A549 treated with Mapracorat at 1 μM for 4 hours (cell line): ENCODE results near the gene WDR87. TPM values are rescaled to one million over a fixed set of nuclear protein-coding genes. Genes with fewer than 3 reads are reported as not detected.

Source experiments
- total RNA-seq: library from RNA; stranded (reverse); fragments of 200-300 nt; extraction: Qiagen RNA extraction; gene quantifications from 5 replicates; pipeline ENCODE4 v1.2.3, GENCODE V29; 2022

Gene WDR87
- not detected in 5 replicates for total RNA-seq

GRCh38 chr19:37905946-37906868 is at the start of gene WDR87:
TSS of gene WDR87 (minus strand) at chr19:37906594. CDS start at chr19:37898239, 8,355 bp downstream.

GRCh38 chr19:37906869-37907734 is 708 bp upstream of the WDR87 start, which contains the start of gene SIPA1L3:
TSS of gene SIPA1L3 (plus strand) at chr19:37907208. CDS start at chr19:38081566, 174,358 bp downstream.

Other genes starting within 250 kb of the WDR87 start
- 4.4 to 6.0 TPM (median 4.6 TPM) in 5 replicates for gene ZNF607, start 186.8 kb downstream of the WDR87 start, total RNA-seq
- 1.7 to 3.5 TPM (median 2.8 TPM) in 5 replicates for gene ZNF573, start 127.0 kb downstream of the WDR87 start, total RNA-seq
- gene SIPA1L3, start 614 bp upstream of the WDR87 start, total RNA-seq: 26.9 to 42.3 TPM (median 32.9 TPM) in 5 replicates